Right ventricle myocardium inferior (tissue), 1 donor: ENCODE results near the gene SP5. TPM values are rescaled to one million over a fixed set of nuclear protein-coding genes. Genes with fewer than 3 reads are reported as not detected.
"Not testable (repeated sequence)": the region's sequence is repeated elsewhere in the genome, so short reads cannot be mapped to it uniquely, and the experiment has no call there.

ENCODE experiments used
- ATAC-seq: fragments of 200-7000 bp; cut with Tn5 transposase; one replicate; pipeline ENCODE4 v1.9.1; 2020; ENCODE audit warnings: mild to moderate bottlenecking, moderate library complexity
- DNase-seq: peaks from one replicate; pipeline ENCODE4 v3.0.0; 2021; ENCODE audit errors: missing footprints
- intact Hi-C: fragments of 100-400 bp; cut with DNase I; formaldehyde crosslinking; loops from one replicate; pipeline ENCODE4 v1.11.0; 2022
- total RNA-seq: library from RNA; stranded (reverse); fragmentation: NEBNext Ultra II Directional; extraction: Animal tissue kit (Norgen Biotek cat#: 25700); gene quantifications from one replicate; pipeline ENCODE4 v1.2.1, GENCODE V29; 2021
- donor health status: DM: no; HTN: yes; CAD: no; lungs with severe emphysema.

The SP5 gene
- total RNA-seq, 1 donor from 2014 or later: 0.19 TPM

GRCh38 chr2:170723446-170723958 lies 8.4 kb downstream of the SP5 start:
- intact Hi-C loops: no loop called here
- DNase-seq (no peak), ATAC-seq (no peak)

GRCh38 chr2:170733798-170734600 lies 18.9 kb downstream of the SP5 start:
- ATAC-seq: no peak

GRCh38 chr2:170734601-170735000 lies 19.5 kb downstream of the SP5 start:
- DNase-seq, ATAC-seq, intact Hi-C loops: not testable (repeated sequence)

More at GRCh38 chr2:170733798-170734600, 18.9 kb downstream of the SP5 start:
- intact Hi-C loops: no loop called here
- no peak for DNase-seq

- ATAC-seq (no peak), DNase-seq (no peak)
- intact Hi-C loops: no loop called here
Measured at GRCh38 chr2:170736628-170737027, 21.5 kb downstream of the SP5 start.

GRCh38 chr2:170737406-170737805 lies 22.3 kb downstream of the SP5 start:
- DNase-seq (no peak), ATAC-seq (no peak)
- intact Hi-C loops: no loop called here

- DNase-seq (no peak), ATAC-seq (no peak)
- intact Hi-C loops: no loop called here
Measured at GRCh38 chr2:170737821-170738220, 22.7 kb downstream of the SP5 start.

GRCh38 chr2:170739048-170739447 lies 23.9 kb downstream of the SP5 start:
- ATAC-seq: no peak
- intact Hi-C loops: no loop called here
- DNase-seq: no peak

GRCh38 chr2:170739507-170740046 lies 24.4 kb downstream of the SP5 start:
- ATAC-seq (no peak), DNase-seq (no peak)
- intact Hi-C loops: no loop called here

- intact Hi-C loops: no loop called here
- ATAC-seq: no peak
- no peak for DNase-seq
Measured at GRCh38 chr2:170740660-170741059, 25.5 kb downstream of the SP5 start.

GRCh38 chr2:170742000-170742399 lies 26.9 kb downstream of the SP5 start:
- intact Hi-C loops: no loop called here
- ATAC-seq: no peak
- no peak for DNase-seq

GRCh38 chr2:170742896-170743529 lies 27.9 kb downstream of the SP5 start:
- no peak for ATAC-seq
- intact Hi-C loops: no loop called here

GRCh38 chr2:170743530-170744239 lies 28.5 kb downstream of the SP5 start:
- ATAC-seq (no peak), DNase-seq (no peak)
- intact Hi-C loops: no loop called here

More at GRCh38 chr2:170742896-170743529, 27.9 kb downstream of the SP5 start:
- DNase-seq: no peak

GRCh38 chr2:170744248-170745002 lies 29.3 kb downstream of the SP5 start:
- ATAC-seq (no peak), DNase-seq (no peak)
- intact Hi-C loops: no loop called here

GRCh38 chr2:170745305-170745704 lies 30.2 kb downstream of the SP5 start:
- intact Hi-C loops: no loop called here
- DNase-seq: no peak
- no peak for ATAC-seq

- intact Hi-C loops: no loop called here
- ATAC-seq (no peak), DNase-seq (no peak)
Measured at GRCh38 chr2:170747921-170748320, 32.8 kb downstream of the SP5 start.

- ATAC-seq, DNase-seq, intact Hi-C loops: not testable (repeated sequence)
Measured at GRCh38 chr2:170751555-170751954, 36.4 kb downstream of the SP5 start.

- DNase-seq (no peak), ATAC-seq (no peak)
- intact Hi-C loops: no loop called here
Measured at GRCh38 chr2:170761572-170761971, 46.4 kb downstream of the SP5 start.

- no peak for DNase-seq
- no peak for ATAC-seq
- intact Hi-C loops: no loop called here
Measured at GRCh38 chr2:170762760-170763159, 47.6 kb downstream of the SP5 start.

GRCh38 chr2:170763232-170763631 lies 48.1 kb downstream of the SP5 start:
- ATAC-seq (no peak), DNase-seq (no peak)
- intact Hi-C loops: no loop called here
